GM23338 (cell line): ENCODE data around the gene KISS1R. TPM values are rescaled to one million over a fixed set of nuclear protein-coding genes. Genes with fewer than 3 reads are reported as not detected.

Experiments
- ATAC-seq: fragments of 200-7000 bp; cut with Tn5 transposase; 3 replicates; pipeline ENCODE4 v1.9.1; 2020
- DNase-seq: peaks from one replicate; pipeline ENCODE4 v3.0.0-alpha.2; 2015; ENCODE audit warnings: low spot score
- H2AFZ ChIP-seq: fragments of 200-600 bp; sonication (generic); 2 replicates; pipeline ENCODE4 v1.8.0; 2016; ENCODE audit warnings: antibody characterized with exemption, mild to moderate bottlenecking, moderate library complexity
- H3F3A ChIP-seq: fragments of 200-600 bp; sonication (generic); replicated peaks from 2 replicates; pipeline ENCODE4 v1.8.0; 2017; ENCODE audit warnings: antibody characterized with exemption, mixed run types, low read depth
- H3K27ac ChIP-seq: fragments of 200-600 bp; sonication (generic); 2 replicates; pipeline ENCODE4 v1.6.1; 2016; ENCODE audit warnings: low read depth
- H3K27me3 ChIP-seq: fragments of 200-600 bp; sonication (generic); 2 replicates; pipeline ENCODE4 v1.8.0; 2016; ENCODE audit warnings: mild to moderate bottlenecking, mixed run types, moderate library complexity; ENCODE audit not compliant: insufficient read depth
- H3K36me3 ChIP-seq: fragments of 200-600 bp; sonication (generic); 2 replicates; pipeline ENCODE4 v1.8.0; 2016; ENCODE audit warnings: mild to moderate bottlenecking; ENCODE audit not compliant: insufficient read depth
- H3K4me1 ChIP-seq: fragments of 200-600 bp; sonication (generic); 2 replicates; pipeline ENCODE4 v1.8.0; 2016; ENCODE audit warnings: mild to moderate bottlenecking, moderate library complexity; ENCODE audit not compliant: insufficient read depth
- H3K4me2 ChIP-seq: fragments of 200-600 bp; sonication (generic); 2 replicates; pipeline ENCODE4 v1.7.1; 2017; ENCODE audit warnings: mixed run types
- H3K4me3 ChIP-seq: fragments of 200-600 bp; sonication (generic); 2 replicates; pipeline ENCODE4 v1.6.1; 2016; ENCODE audit warnings: mixed run types
- H3K79me2 ChIP-seq: fragments of 200-600 bp; sonication (generic); replicated peaks from 2 replicates; pipeline ENCODE4 v1.8.0; 2017; ENCODE audit warnings: mild to moderate bottlenecking; ENCODE audit not compliant: insufficient read depth
- H3K9me2 ChIP-seq: fragments of 200-600 bp; sonication (generic); 2 replicates; pipeline ENCODE4 v1.8.0; 2017; ENCODE audit not compliant: insufficient read depth
- H4K20me1 ChIP-seq: fragments of 200-600 bp; sonication (generic); replicated peaks from 2 replicates; pipeline ENCODE4 v1.8.0; 2017; ENCODE audit warnings: mild to moderate bottlenecking; ENCODE audit not compliant: insufficient read depth
- H3K27ac Mint-ChIP-seq: 2 replicates; pipeline ENCODE4 v1.8.0; 2020; ENCODE audit warnings: inconsistent platforms, mild to moderate bottlenecking, moderate library complexity, mixed read lengths
- H3K27me3 Mint-ChIP-seq: 3 replicates; pipeline ENCODE4 v1.8.0; 2022; ENCODE audit warnings: low read depth, mild to moderate bottlenecking, moderate library complexity, mixed read lengths, inconsistent platforms; ENCODE audit not compliant: insufficient read depth, poor library complexity
- H3K36me3 Mint-ChIP-seq: 3 replicates; pipeline ENCODE4 v1.8.0; 2021; ENCODE audit warnings: low read depth, mild to moderate bottlenecking, inconsistent platforms, moderate library complexity, mixed read lengths
- H3K4me1 Mint-ChIP-seq: 3 replicates; pipeline ENCODE4 v1.8.0; 2020; ENCODE audit warnings: mild to moderate bottlenecking, inconsistent platforms, mixed read lengths
- H3K4me3 Mint-ChIP-seq: 3 replicates; pipeline ENCODE4 v1.8.0; 2021; ENCODE audit warnings: moderate library complexity, mild to moderate bottlenecking, inconsistent platforms, mixed read lengths
- H3K9me3 Mint-ChIP-seq: 3 replicates; pipeline ENCODE4 v1.8.0; 2020; ENCODE audit warnings: moderate library complexity, mild to moderate bottlenecking, inconsistent platforms, mixed read lengths
- CREB1 ChIP-seq: fragments of 250-450 bp; sonication (Bioruptor Pico); IDR thresholded peaks from 2 replicates; pipeline ENCODE4 v1.5.0; 2020; ENCODE audit warnings: low read depth, mild to moderate bottlenecking, moderate library complexity
- CTCF ChIP-seq, 2 experiments: fragments of 200-600 bp in 1 of 2; sonication (generic) in 1 of 2; conservative IDR thresholded peaks; 2 replicates each; pipeline versions ENCODE4 v1.5.1 to v1.6.1; 2016 to 2017; ENCODE audit warnings: antibody characterized with exemption in 2 of 2, low read depth in 2 of 2, mild to moderate bottlenecking in 2 of 2, moderate library complexity in 1 of 2
- ETS1 ChIP-seq: IDR thresholded peaks from 2 replicates; pipeline ENCODE4 v1.6.1; 2016; ENCODE audit warnings: antibody characterized with exemption
- EZH2 ChIP-seq: fragments of 200-600 bp; sonication (generic); IDR thresholded peaks from one replicate; pipeline ENCODE4 v1.8.0; 2017; ENCODE audit warnings: antibody characterized with exemption, mild to moderate bottlenecking, low read depth; ENCODE audit not compliant: unreplicated experiment
- EZH2phosphoT487 ChIP-seq: fragments of 200-600 bp; sonication (generic); IDR thresholded peaks from one replicate; pipeline ENCODE4 v1.8.1; 2018; ENCODE audit warnings: antibody characterized with exemption; ENCODE audit not compliant: unreplicated experiment
- JUNB ChIP-seq: IDR thresholded peaks from one replicate; pipeline ENCODE4 v1.6.1; 2016; ENCODE audit warnings: antibody characterized with exemption; ENCODE audit not compliant: unreplicated experiment
- NANOG ChIP-seq: IDR thresholded peaks from 2 replicates; pipeline ENCODE4 v1.6.1; 2016; ENCODE audit warnings: antibody characterized with exemption, borderline replicate concordance
- POLR2AphosphoS5 ChIP-seq: IDR thresholded peaks from 2 replicates; pipeline ENCODE4 v1.6.1; 2016; ENCODE audit warnings: antibody characterized with exemption, low read depth
- REST ChIP-seq: IDR thresholded peaks from one replicate; pipeline ENCODE4 v1.6.1; 2018; ENCODE audit warnings: antibody characterized with exemption; ENCODE audit not compliant: unreplicated experiment
- STAT1 ChIP-seq: IDR thresholded peaks from one replicate; pipeline ENCODE4 v1.6.1; 2016; ENCODE audit warnings: antibody characterized with exemption; ENCODE audit not compliant: unreplicated experiment
- ZNF114 ChIP-seq: fragments of 250-450 bp; sonication (Bioruptor Pico); IDR thresholded peaks from 2 replicates; pipeline ENCODE4 v1.5.0; 2020; ENCODE audit warnings: mild to moderate bottlenecking, moderate library complexity
- ZNF331 ChIP-seq: fragments of 250-450 bp; sonication (Bioruptor Pico); IDR thresholded peaks from 2 replicates; pipeline ENCODE4 v1.5.0; 2020; ENCODE audit warnings: low read depth, mild to moderate bottlenecking, moderate library complexity
- ZNF462 ChIP-seq: fragments of 250-450 bp; sonication (Bioruptor Pico); IDR thresholded peaks from 2 replicates; pipeline ENCODE4 v1.5.0; 2020; ENCODE audit warnings: mild to moderate bottlenecking, moderate library complexity
- polyA plus RNA-seq: library from polyadenylated mRNA; unstranded; fragments of >200 nt; fragmentation: Nextera tagmentation; extraction: Ambion mirVana; gene quantifications from 2 replicates; pipeline ENCODE4 v1.2.1, GENCODE V29; 2016
- total RNA-seq: library from RNA; depleted of rRNA; stranded (reverse); fragments of >200 nt; shearing (Covaris generic); gene quantifications from 2 replicates; pipeline ENCODE4 v1.2.3, GENCODE V29; 2014

Gene KISS1R
- total and polyA plus RNA-seq, 2 experiments from 2014 or later = 0.78 to 4.0 TPM

GRCh38 chr19:944171-944567, 27.0 kb downstream of the KISS1R start:
- H3K9me2 ChIP-seq = no peaks in the 10 kb centered on the region
- ATAC-seq = no peak
- Mint-ChIP-seq H3K36me3 (peaks cover 37% of the 10 kb centered on the region), H3K4me1 (no peaks in the 10 kb centered on the region; the same call in 2 of the 3 replicates), H3K27me3 (peaks cover 20% of the 10 kb centered on the region), H3K9me3 (peaks cover 2% of the 10 kb centered on the region; the same call in 1 of the 3 replicates), H3K4me3 (no peak overlapping the region), H3K27ac (no peak overlapping the region)
- H3K27ac ChIP-seq = no peak overlapping the region
- no peaks in the 10 kb centered on the region for H3K36me3 ChIP-seq
- TF ChIP-seq ZNF114 (CRISPR knock-in tag) (no peak), EZH2phosphoT487 (no peak), CREB1 (CRISPR knock-in tag) (no peak), ZNF331 (CRISPR knock-in tag) (no peak), ZNF462 (CRISPR knock-in tag) (no peak), NANOG (no peak), ETS1 (no peak), CTCF (conservative IDR thresholded peaks at IDR 0.05; ENCODE audit: low read depth in 2 of 2) (no peak), JUNB (no peak), REST (no peak), STAT1 (no peak), EZH2 (no peak), POLR2AphosphoS5 (no peak)
- peaks cover 42% of the 10 kb centered on the region for H3K79me2 ChIP-seq
- DNase-seq = no peak
- H3K4me2 ChIP-seq = no peak overlapping the region
- H3F3A ChIP-seq = 0 out of 2 replicates have a peak, but pooled peaks cover 3% of the 10 kb centered on the region
- no peaks in the 10 kb centered on the region for H3K27me3 ChIP-seq
- H3K4me3 ChIP-seq = no peak overlapping the region
- no peak overlapping the region for H2AFZ ChIP-seq
- no peaks in the 10 kb centered on the region for H3K4me1 ChIP-seq
- peaks cover 5% of the 10 kb centered on the region for H4K20me1 ChIP-seq
